Endodermal cell (in vitro differentiated cells): ENCODE results near the gene THSD4. TPM values are rescaled to one million over a fixed set of nuclear protein-coding genes. Genes with fewer than 3 reads are reported as not detected.
"Not testable (repeated sequence)": the region's sequence is repeated elsewhere in the genome, so short reads cannot be mapped to it uniquely, and the experiment has no call there.

Experiments
- DNase-seq: peaks from one replicate; pipeline ENCODE4 v3.0.0-alpha.2; 2017
- H3K27ac ChIP-seq: 2 replicates; pipeline ENCODE4 v1.5.1; 2013; ENCODE audit warnings: mild to moderate bottlenecking, low read depth, low read length, moderate library complexity
- H3K27me3 ChIP-seq: 2 replicates; pipeline ENCODE4 v1.6.1; 2013; ENCODE audit warnings: mild to moderate bottlenecking, low read length, moderate library complexity; ENCODE audit not compliant: insufficient read depth, control insufficient read depth, poor library complexity, severe bottlenecking
- H3K36me3 ChIP-seq: 2 replicates; pipeline ENCODE4 v1.7.0; 2013; ENCODE audit warnings: mild to moderate bottlenecking, low read length, moderate library complexity; ENCODE audit not compliant: control insufficient read depth, insufficient read depth
- H3K4me1 ChIP-seq: one replicate; pipeline ENCODE4 v1.7.0; 2013; ENCODE audit warnings: low read length; ENCODE audit not compliant: control insufficient read depth, insufficient read depth
- H3K4me3 ChIP-seq: 2 replicates; pipeline ENCODE4 v1.5.1; 2013; ENCODE audit warnings: mild to moderate bottlenecking, low read length, moderate library complexity
- H3K9ac ChIP-seq: 2 replicates; pipeline ENCODE4 v1.6.1; 2013; ENCODE audit warnings: mild to moderate bottlenecking, low read length, moderate library complexity; ENCODE audit not compliant: poor library complexity, severe bottlenecking; ENCODE audit errors: extremely low read depth
- H3K9me3 ChIP-seq: 2 replicates; pipeline ENCODE4 v1.6.1; 2013; ENCODE audit warnings: mild to moderate bottlenecking, low read length, moderate library complexity; ENCODE audit not compliant: control insufficient read depth
- H3K27ac Mint-ChIP-seq: 2 replicates; pipeline ENCODE4 v1.8.0; 2020; ENCODE audit warnings: mixed read lengths
- H3K27me3 Mint-ChIP-seq: 2 replicates; pipeline ENCODE4 v1.8.0; 2021; ENCODE audit warnings: mild to moderate bottlenecking, mixed read lengths; ENCODE audit not compliant: insufficient read depth
- H3K36me3 Mint-ChIP-seq: 2 replicates; pipeline ENCODE4 v1.8.0; 2020; ENCODE audit warnings: low read depth, mixed read lengths
- H3K4me1 Mint-ChIP-seq: 2 replicates; pipeline ENCODE4 v1.8.0; 2020; ENCODE audit warnings: mixed read lengths
- H3K4me3 Mint-ChIP-seq: 2 replicates; pipeline ENCODE4 v1.8.0; 2020; ENCODE audit warnings: mild to moderate bottlenecking, moderate library complexity, mixed read lengths
- H3K9me3 Mint-ChIP-seq: 2 replicates; pipeline ENCODE4 v1.8.0; 2020; ENCODE audit warnings: mild to moderate bottlenecking, mixed read lengths
- WGBS, 2 experiments: methylation state at CpG; one replicate each; pipeline versions ENCODE4 v1.1.5 to v1.1.7; 2013; ENCODE audit warnings: missing lambda C conversion rate in 2 of 2, mixed read lengths in 1 of 2; ENCODE audit not compliant: insufficient coverage in 1 of 2, insufficient read length in 1 of 2; 5-methylcytosine and 5-hydroxymethylcytosine counted together
- total RNA-seq, 2 donors: library from RNA; stranded (reverse); fragmentation: NEBNext Ultra II Directional in 1 of 2; extraction: Animal tissue kit (Norgen Biotek cat#: 25700) in 1 of 2; gene quantifications; 2 replicates in 1 of 2; 3 replicates in 1 of 2; pipeline ENCODE4 v1.2.1, GENCODE V29; 2021
- TF ChIP-seq, protein P1 (sequence below): fragments of 200-600 bp; sonication (generic); conservative IDR thresholded peaks from 2 replicates; pipeline ENCODE4 v1.5.0; 2021; ENCODE audit warnings: antibody characterized with exemption, mild to moderate bottlenecking

The THSD4 gene
- total RNA-seq, 2 donors from 2014 or later, result 4.6 to 5.4 TPM

DNA sequence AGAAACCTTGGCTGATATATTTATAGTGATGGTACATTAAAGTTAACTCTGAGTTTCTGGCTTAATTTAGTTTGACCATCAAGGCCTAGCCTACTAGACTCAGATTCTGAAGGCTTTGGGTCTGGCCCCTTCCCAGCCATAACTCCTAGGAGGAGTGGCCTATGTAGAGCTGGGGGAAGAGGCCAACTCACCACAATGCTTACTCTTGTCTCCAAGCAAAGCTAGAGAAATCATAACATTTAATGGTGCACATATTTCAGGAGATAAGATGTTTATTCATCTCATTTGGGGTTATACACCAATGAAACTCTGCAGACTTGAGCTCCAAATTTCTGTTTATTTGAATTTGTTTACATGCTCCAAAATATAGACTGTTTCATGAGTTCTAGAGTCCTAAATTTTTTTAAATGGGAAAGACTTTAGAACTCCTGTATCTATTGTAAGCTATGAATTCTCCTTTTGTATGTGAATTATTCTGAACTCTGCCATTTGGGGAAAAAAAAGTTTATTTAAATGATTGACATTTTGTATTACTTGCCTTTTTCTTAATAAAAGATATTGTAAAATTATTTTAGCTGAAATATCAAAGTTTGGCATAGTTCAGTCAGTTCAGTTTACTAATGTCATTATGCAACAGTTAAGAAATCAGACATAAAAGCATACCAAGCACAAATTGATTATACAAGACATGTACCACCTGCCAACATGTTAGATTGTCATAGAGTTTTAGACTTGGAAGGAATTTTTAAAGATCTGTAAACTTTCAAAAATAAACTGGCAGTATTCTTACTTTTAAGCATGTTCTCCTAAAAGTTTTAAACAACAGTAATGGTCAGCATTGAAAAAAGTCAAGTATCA lies 551.7 kb downstream of the THSD4 start:
- H3K27me3 ChIP-seq, result no peaks in the 10 kb centered on the region
- Mint-ChIP-seq H3K27me3 (peaks cover 3% of the 10 kb centered on the region), H3K4me1 (no peaks in the 10 kb centered on the region), H3K36me3 (no peaks in the 10 kb centered on the region), H3K27ac (no peak overlapping the region), H3K4me3 (no peak overlapping the region), H3K9me3 (peaks cover 15% of the 10 kb centered on the region)
- TF ChIP-seq, protein P1, sequence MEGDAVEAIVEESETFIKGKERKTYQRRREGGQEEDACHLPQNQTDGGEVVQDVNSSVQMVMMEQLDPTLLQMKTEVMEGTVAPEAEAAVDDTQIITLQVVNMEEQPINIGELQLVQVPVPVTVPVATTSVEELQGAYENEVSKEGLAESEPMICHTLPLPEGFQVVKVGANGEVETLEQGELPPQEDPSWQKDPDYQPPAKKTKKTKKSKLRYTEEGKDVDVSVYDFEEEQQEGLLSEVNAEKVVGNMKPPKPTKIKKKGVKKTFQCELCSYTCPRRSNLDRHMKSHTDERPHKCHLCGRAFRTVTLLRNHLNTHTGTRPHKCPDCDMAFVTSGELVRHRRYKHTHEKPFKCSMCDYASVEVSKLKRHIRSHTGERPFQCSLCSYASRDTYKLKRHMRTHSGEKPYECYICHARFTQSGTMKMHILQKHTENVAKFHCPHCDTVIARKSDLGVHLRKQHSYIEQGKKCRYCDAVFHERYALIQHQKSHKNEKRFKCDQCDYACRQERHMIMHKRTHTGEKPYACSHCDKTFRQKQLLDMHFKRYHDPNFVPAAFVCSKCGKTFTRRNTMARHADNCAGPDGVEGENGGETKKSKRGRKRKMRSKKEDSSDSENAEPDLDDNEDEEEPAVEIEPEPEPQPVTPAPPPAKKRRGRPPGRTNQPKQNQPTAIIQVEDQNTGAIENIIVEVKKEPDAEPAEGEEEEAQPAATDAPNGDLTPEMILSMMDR, result no peak
- no peaks in the 10 kb centered on the region for H3K4me1 ChIP-seq
- no peak for DNase-seq
- H3K36me3 ChIP-seq, result no peaks in the 10 kb centered on the region
- no peak overlapping the region for H3K27ac ChIP-seq
- H3K4me3 ChIP-seq, result no peak overlapping the region
- H3K9ac ChIP-seq, result no peak overlapping the region
- peaks cover 7% of the 10 kb centered on the region for H3K9me3 ChIP-seq

DNA sequence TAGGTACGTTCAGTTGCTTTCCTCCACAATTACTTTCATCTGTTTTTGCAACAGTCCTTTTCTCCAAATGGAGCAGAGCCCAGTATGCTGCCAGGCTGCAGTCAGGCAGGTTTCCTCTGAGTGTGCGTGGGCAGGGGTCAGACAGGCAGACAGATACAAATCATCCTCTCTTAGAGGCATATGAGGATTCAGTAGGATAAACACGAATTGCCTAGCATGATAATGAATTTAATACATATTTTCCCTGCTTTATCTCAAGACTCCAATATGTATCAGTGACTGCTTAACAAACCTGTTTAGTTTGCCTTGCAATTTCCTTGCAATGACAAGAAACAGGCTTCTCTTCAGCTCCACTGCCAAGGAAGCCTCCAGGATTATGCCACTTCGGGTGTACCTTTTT lies 554.4 kb downstream of the THSD4 start:
- H3K27me3 ChIP-seq, result no peaks in the 10 kb centered on the region
- no peak overlapping the region for H3K27ac Mint-ChIP-seq
- H3K36me3 Mint-ChIP-seq, result no peaks in the 10 kb centered on the region
- peaks cover 7% of the 10 kb centered on the region for H3K4me1 Mint-ChIP-seq
- DNase-seq, result no peak
- no peak overlapping the region for H3K9ac ChIP-seq
- WGBS, 2 experiments, result 93 to 94% methylated on average over 2 to 4 of the region's 4 CpGs
- no peaks in the 10 kb centered on the region for H3K36me3 ChIP-seq
- H3K4me1 ChIP-seq, result no peaks in the 10 kb centered on the region
- H3K27me3 Mint-ChIP-seq, result peaks cover 8% of the 10 kb centered on the region
- no peak overlapping the region for H3K4me3 Mint-ChIP-seq
- peaks cover 12% of the 10 kb centered on the region for H3K9me3 Mint-ChIP-seq
- no peak overlapping the region for H3K27ac ChIP-seq
- TF ChIP-seq, protein P1, result no peak
- H3K9me3 ChIP-seq, result peaks cover 7% of the 10 kb centered on the region
- H3K4me3 ChIP-seq, result no peak overlapping the region

DNA sequence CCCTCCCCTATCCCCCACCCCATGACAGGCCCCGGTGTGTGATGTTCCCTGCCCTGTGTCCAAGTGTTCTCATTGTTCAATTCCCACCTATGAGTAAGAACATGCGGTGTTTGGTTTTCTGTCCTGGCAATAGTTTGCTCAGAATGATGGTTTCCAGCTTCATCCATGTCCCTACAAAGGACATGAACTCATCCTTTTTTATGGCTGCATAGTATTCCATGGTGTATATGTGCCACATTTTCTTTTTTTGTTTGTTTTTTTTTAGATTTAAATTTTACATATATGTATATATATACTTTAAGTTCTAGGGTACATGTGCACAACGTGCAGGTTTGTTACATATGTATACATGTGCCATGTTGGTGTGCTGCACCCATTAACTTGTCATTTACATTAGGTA lies 555.0 kb downstream of the THSD4 start:
- not testable (repeated sequence) for H3K9me3 ChIP-seq, H3K27me3 ChIP-seq, H3K4me1 ChIP-seq, H3K27me3 Mint-ChIP-seq, H3K4me1 Mint-ChIP-seq, H3K9me3 Mint-ChIP-seq, H3K4me3 Mint-ChIP-seq, H3K4me3 ChIP-seq, DNase-seq, H3K27ac Mint-ChIP-seq, H3K36me3 ChIP-seq, H3K9ac ChIP-seq, H3K27ac ChIP-seq, H3K36me3 Mint-ChIP-seq
- 85% methylated on average over 1 of the region's 3 CpGs; no CpG with 5 or more reads in 1 of the 2 experiments for WGBS, 2 experiments
